Activated T-helper 1 cell treated with anti-CD3 and anti-CD28 coated beads, Interleukin-12 subunit alpha, Interleukin-12 subunit beta, Interleukin-2, Interleukin-4 antibody, amounts not matched to agents 30 ng/mL and 10 ng/mL and 1 ng/mL, durations not matched to agents 14 hours and 24 hours and 36 hours (primary cell): ENCODE data around the gene FAM171A1. TPM values are rescaled to one million over a fixed set of nuclear protein-coding genes. Genes with fewer than 3 reads are reported as not detected.

Experiments used
- DNase-seq: peaks from one replicate; pipeline ENCODE4 v3.0.0; 2021; ENCODE audit warnings: low spot score
- H3K27ac Mint-ChIP-seq: one replicate; pipeline ENCODE4 v1.8.0; 2021; ENCODE audit warnings: mild to moderate bottlenecking, mixed read lengths
- H3K27me3 Mint-ChIP-seq: one replicate; pipeline ENCODE4 v1.8.0; 2022; ENCODE audit warnings: mild to moderate bottlenecking, moderate library complexity, mixed read lengths; ENCODE audit not compliant: insufficient read depth
- H3K36me3 Mint-ChIP-seq: one replicate; pipeline ENCODE4 v1.8.0; 2021; ENCODE audit warnings: low read depth, mixed read lengths
- H3K4me1 Mint-ChIP-seq: one replicate; pipeline ENCODE4 v1.8.0; 2021; ENCODE audit warnings: low read depth, mixed read lengths
- H3K4me3 Mint-ChIP-seq: one replicate; pipeline ENCODE4 v1.8.0; 2021; ENCODE audit warnings: mild to moderate bottlenecking, moderate library complexity, mixed read lengths
- H3K9me3 Mint-ChIP-seq: one replicate; pipeline ENCODE4 v1.8.0; 2021; ENCODE audit warnings: mixed read lengths
- intact Hi-C: fragments of 100-400 bp; cut with micrococcal nuclease; formaldehyde crosslinking; loops from one replicate; pipeline ENCODE4 v1.15.1; 2024
- total RNA-seq: library from RNA; stranded (reverse); gene quantifications from 2 replicates; pipeline ENCODE4 v1.2.3, GENCODE V29; 2022

Gene FAM171A1
- total RNA-seq, 1 donor from 2014 or later: 0.96 TPM

DNA sequence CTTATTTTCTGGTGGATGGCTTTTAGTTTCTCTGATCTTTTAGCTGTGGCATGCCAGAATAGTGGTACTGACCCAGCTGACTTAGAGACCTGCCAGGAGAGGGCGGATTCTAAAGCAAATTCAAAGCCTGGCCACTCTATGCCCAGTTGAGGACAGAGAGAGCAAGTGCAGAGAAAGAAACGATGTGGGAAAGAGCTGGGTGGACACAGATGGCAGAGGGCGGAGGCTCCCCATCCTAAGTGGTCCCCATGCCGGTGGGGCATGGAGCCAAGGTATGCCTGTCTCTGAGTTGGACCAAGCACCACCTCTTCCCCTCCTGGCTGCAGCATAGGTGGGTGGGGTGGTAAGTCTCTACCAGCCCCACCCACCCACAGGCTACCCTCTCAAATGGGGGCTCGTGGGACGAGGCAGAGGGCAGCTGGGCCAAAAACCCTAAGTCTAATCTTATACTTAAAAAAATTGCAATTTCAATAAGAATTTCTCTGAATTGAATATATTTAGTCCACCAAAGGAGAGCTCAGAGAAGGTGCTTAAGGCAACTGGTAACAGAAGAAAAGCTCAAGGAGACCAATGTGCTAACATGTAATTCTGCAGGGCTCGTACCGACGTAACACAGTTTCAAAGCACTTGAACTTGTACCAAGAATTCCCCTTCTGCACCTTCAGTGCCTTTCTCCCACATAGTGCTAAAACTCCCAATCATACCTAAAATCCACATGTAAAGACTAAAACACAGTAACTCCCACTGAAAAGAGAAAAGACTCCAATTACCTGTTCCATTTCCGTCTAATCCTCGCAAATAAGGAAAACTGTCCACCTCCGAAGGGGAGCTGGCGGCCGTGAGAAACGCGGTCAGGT is 116.9 kb downstream of the FAM171A1 start:
- Mint-ChIP-seq H3K4me3 (peak overlapping the region; percentile 78), H3K4me1 (peaks cover 22% of the 10 kb centered on the region), H3K9me3 (no peaks in the 10 kb centered on the region), H3K27me3 (no peaks in the 10 kb centered on the region), H3K36me3 (no peaks in the 10 kb centered on the region), H3K27ac (peak overlapping the region; percentile 25)
- intact Hi-C loops: no loop called here
- no peak for DNase-seq

DNA sequence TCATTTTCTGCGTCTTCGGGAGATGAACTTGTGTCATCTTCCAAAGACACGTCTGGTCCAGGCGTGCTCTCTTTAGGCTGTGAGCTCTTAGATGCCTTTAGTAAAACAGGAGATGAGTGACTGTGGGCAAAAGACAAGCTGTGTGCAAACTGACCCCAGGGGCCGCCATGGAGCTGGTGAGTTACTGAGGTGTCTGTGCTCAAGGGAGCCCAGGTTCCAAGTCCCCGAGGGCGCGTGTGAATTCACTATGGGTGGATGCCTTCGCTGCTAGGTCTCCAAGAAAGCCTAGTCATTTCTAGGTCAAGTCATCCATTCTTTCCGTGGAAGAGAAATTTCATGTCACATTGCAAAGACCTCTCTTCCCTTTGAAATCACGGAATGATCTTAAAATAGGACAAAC is 118.7 kb downstream of the FAM171A1 start:
- intact Hi-C loops: no loop called here
- Mint-ChIP-seq H3K27ac (no peak overlapping the region), H3K4me3 (no peak overlapping the region), H3K9me3 (no peaks in the 10 kb centered on the region), H3K27me3 (no peaks in the 10 kb centered on the region), H3K36me3 (no peaks in the 10 kb centered on the region), H3K4me1 (peaks cover 22% of the 10 kb centered on the region)
- no peak for DNase-seq

DNA sequence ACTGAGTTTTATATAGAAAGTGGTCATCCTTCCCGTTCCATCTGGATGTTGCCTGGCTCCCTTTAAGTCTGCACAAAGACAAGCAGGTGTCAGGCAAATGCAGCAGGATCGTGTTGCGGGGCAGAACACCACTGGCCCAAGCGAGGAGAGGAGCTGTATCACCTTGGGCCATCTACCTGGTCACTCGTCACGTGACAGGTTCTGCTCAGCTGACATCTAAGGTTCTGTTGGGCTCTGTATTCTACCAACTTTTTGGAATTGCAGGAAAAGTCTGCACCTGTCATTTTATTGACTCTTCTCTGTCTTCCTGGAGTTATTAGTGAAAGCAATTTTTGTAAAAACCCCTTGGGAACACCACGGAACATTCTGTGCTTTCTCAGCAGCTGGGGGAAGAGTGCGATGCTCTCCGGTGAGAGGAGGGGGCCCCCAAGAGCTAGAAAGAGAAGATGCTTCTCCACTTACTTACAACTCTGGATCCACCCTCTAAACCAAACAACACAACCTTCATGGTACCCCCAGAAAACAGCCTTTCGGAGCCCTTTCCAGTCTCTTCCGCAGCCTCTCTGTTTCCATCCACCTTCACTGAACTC is 119.2 kb downstream of the FAM171A1 start:
- Mint-ChIP-seq H3K27ac (no peak overlapping the region), H3K9me3 (no peaks in the 10 kb centered on the region), H3K4me3 (no peak overlapping the region), H3K36me3 (no peaks in the 10 kb centered on the region), H3K4me1 (peaks cover 22% of the 10 kb centered on the region), H3K27me3 (no peaks in the 10 kb centered on the region)
- intact Hi-C loops: no loop called here
- DNase-seq: no peak

DNA sequence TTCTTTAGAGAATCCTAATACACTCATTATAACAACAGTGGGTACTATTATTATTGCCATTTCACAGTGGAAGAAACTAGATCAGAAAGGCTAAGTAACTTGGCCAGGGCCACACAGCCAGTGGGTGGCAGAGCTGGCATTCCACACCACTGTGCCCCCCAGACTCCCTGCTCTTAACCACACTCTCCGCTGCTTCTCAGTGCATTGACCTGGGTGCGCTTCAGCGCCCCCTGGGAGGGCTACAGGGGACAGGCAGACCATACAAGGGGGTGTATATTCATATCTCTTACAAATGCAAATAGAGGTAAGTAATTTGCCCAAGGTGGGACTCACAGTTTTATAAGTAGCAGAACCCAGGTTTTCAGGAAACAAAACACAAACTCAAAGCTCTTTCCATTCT is 125.6 kb downstream of the FAM171A1 start:
- Mint-ChIP-seq H3K4me3 (no peak overlapping the region), H3K4me1 (no peaks in the 10 kb centered on the region), H3K9me3 (no peaks in the 10 kb centered on the region), H3K27me3 (no peaks in the 10 kb centered on the region), H3K27ac (no peak overlapping the region), H3K36me3 (no peaks in the 10 kb centered on the region)
- no peak for DNase-seq
- intact Hi-C loops: no loop called here

DNA sequence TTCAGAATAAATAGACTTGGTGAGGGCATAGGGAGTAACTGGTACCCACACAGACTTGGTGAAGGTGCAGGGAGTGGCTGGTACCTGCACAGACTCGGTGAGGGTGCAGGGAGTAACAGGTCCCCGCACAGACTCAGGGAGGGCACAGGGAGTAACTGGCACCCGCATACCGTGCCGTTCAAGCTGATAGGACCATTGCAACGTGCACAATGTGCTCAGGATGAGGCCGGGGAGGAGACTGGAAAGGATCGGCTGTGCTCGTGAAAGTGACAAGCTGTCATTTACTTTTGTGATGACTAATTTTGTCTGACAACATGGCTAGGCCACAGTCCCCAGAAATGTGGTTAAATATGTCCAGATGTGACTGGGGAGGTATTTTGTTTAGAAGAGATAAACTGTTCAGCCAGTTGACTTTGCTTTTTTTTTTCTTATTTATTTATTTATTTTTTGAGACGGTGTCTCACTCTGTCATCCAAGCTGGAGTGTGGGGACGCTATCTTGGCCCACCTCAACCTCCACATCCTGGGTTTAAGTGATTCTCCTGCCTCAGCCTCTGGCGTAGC is 126.4 kb downstream of the FAM171A1 start:
- H3K36me3 Mint-ChIP-seq: no peaks in the 10 kb centered on the region
- H3K4me1 Mint-ChIP-seq: no peaks in the 10 kb centered on the region
- H3K9me3 Mint-ChIP-seq: no peaks in the 10 kb centered on the region
- H3K27ac Mint-ChIP-seq: no peak overlapping the region
- intact Hi-C loops: no loop called here
- no peak for DNase-seq
- no peak overlapping the region for H3K4me3 Mint-ChIP-seq
- no peaks in the 10 kb centered on the region for H3K27me3 Mint-ChIP-seq

DNA sequence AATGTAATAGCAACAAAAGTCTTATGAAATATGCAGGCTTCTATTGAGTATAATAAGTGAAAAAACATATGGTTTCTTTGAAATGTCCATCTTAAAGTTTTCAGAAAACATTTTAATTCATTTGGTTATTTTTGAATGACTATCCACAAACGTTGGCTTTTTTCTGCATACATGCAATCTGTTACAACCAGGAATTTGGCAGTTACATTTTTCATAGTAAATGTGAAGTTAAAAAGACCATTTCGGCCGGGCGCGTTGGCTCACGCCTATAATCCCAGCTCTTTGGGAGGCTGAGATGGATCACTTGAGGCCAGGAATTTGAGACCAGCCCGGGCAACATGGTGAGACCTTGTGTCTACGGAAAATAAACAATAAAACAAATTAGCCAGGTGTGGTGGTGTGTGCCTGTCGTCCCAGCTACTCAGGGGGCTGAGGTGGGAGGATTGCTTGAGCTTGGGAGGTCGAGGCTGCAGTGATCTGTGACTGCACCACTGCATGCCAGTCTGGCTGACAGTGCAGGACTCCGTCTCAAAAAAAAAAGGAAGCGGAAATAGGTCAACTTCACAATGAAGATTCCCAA is 128.7 kb downstream of the FAM171A1 start:
- Mint-ChIP-seq H3K27ac (no peak overlapping the region), H3K9me3 (no peaks in the 10 kb centered on the region), H3K4me1 (no peaks in the 10 kb centered on the region), H3K36me3 (no peaks in the 10 kb centered on the region), H3K27me3 (peaks cover 2% of the 10 kb centered on the region), H3K4me3 (no peak overlapping the region)
- no peak for DNase-seq
- intact Hi-C loops: no loop called here

DNA sequence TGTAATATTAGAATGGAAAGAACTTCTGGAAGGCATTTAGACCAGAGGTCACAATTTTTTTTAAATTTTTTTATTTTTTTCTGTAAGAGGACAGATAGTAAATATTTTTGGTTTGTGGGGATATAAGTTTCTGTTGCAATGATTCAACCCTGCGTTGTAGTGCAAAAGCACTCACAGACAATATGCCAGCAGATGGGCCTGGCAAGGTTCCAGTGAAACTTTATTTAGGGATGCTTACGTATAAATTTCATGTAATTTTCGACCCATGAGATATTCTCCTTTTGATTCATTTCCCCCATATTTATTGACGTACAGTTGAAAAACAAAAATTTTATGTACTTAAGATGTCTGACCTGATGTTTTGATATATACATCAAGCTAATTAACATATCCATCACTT is 129.8 kb downstream of the FAM171A1 start:
- Mint-ChIP-seq H3K4me1 (no peaks in the 10 kb centered on the region), H3K27ac (no peak overlapping the region), H3K27me3 (peaks cover 2% of the 10 kb centered on the region), H3K4me3 (no peak overlapping the region), H3K9me3 (no peaks in the 10 kb centered on the region), H3K36me3 (no peaks in the 10 kb centered on the region)
- intact Hi-C loops: no loop called here
- DNase-seq: no peak

DNA sequence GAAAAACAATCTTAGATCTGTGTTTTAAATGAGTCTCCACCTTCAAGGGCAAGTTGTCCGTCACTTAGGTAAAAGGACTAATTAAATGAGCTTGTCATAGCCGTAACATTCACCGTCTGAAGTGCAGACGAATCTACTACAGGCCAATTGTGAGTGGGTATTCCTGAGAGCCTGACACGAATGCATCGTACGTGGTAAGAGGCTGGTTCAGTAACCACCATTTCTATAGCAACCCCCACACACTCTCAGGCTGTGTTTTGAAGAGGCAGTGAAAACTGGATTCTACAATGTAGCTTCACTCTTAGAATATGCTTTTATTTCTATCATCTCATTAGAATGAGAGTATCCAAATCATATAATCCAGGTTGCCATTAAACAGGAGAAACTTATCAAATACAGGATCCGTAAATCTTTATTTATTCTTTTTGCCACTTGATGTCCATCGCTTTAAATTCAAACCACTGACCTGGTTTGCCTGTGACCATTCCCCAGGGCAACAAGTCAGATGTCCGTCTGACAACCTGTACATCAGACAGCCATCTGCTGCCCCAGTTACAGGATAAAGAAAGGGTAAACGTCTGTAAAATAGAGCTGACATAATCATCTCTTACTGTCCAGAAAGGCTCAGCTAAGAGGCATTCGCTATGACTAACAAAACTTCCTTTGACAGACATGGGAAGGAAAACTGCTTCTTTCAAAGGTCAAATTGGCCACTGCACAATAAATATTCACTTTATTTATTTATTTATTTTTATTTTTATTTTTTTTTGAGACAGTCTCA is 132.3 kb downstream of the FAM171A1 start:
- DNase-seq: no peak
- intact Hi-C loops: no loop called here
- Mint-ChIP-seq H3K4me1 (no peaks in the 10 kb centered on the region), H3K9me3 (no peaks in the 10 kb centered on the region), H3K27me3 (peaks cover 2% of the 10 kb centered on the region), H3K27ac (no peak overlapping the region), H3K36me3 (no peaks in the 10 kb centered on the region), H3K4me3 (no peak overlapping the region)

DNA sequence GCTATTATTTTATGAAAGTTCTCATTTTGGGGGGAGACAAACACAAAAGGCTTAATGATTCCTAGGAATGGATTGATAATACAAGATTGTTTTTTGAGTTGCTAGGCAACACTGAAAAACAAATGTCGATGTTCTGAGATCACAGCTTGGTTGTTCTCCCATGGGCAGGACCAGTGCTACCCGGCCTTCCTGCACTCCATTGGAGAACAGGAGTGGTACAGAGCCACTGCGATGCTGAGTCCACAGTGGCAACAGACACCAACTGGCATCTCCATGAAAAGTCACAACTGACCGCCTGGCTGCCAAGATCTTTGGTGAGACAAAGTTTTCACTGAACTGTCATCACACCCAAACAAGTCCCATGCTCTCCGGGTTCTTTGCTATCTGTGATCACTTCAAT is 133.7 kb downstream of the FAM171A1 start:
- H3K36me3 Mint-ChIP-seq: no peaks in the 10 kb centered on the region
- H3K27me3 Mint-ChIP-seq: peaks cover 2% of the 10 kb centered on the region
- no peaks in the 10 kb centered on the region for H3K9me3 Mint-ChIP-seq
- no peaks in the 10 kb centered on the region for H3K4me1 Mint-ChIP-seq
- H3K4me3 Mint-ChIP-seq: no peak overlapping the region
- no peak for DNase-seq
- no peak overlapping the region for H3K27ac Mint-ChIP-seq
- intact Hi-C loops: no loop called here

DNA sequence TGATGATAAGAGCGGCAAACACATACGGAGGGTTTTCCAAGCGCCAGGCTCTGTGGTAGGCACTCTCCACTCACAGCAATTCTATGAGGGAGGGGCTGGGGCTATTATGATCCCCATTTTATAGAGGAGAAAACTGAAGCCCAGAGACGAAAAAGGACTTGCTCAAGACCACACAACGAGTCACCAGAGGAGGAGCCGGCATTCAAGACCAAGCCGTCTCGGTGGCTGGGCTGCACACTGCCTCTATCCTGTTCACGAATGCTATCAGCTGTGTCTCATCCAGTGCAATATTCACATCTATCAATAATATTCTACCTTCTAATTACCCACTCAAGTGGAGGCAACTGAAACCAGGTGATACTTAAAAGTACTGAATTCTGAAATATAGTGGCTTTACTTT is 134.7 kb downstream of the FAM171A1 start:
- no peak for DNase-seq
- Mint-ChIP-seq H3K9me3 (no peaks in the 10 kb centered on the region), H3K27ac (no peak overlapping the region), H3K36me3 (no peaks in the 10 kb centered on the region), H3K27me3 (peaks cover 2% of the 10 kb centered on the region), H3K4me1 (no peaks in the 10 kb centered on the region), H3K4me3 (no peak overlapping the region)
- intact Hi-C loops: no loop called here

DNA sequence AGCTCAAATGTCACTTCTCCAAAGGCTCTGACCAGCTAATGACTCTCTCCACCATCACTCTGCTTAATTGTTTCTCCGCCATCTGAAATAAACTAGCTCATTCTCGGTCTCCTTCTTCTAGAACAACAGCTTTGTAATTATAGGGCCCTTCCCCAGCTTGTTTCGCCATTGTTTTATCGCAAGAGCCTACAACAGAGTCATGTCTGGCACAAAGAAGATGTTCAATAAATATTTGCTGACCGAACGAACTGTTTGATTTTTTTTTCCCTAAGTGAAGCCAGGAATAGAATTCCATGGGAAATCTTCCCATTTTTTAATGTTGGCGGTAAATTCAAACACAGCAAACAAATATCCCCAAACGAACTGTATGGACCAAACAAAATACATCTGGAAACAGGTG is 138.8 kb downstream of the FAM171A1 start:
- H3K27me3 Mint-ChIP-seq: peaks cover 2% of the 10 kb centered on the region
- intact Hi-C loops: no loop called here
- H3K9me3 Mint-ChIP-seq: peaks cover 3% of the 10 kb centered on the region
- H3K27ac Mint-ChIP-seq: no peak overlapping the region
- no peaks in the 10 kb centered on the region for H3K36me3 Mint-ChIP-seq
- H3K4me1 Mint-ChIP-seq: no peaks in the 10 kb centered on the region
- no peak overlapping the region for H3K4me3 Mint-ChIP-seq
- DNase-seq: no peak

DNA sequence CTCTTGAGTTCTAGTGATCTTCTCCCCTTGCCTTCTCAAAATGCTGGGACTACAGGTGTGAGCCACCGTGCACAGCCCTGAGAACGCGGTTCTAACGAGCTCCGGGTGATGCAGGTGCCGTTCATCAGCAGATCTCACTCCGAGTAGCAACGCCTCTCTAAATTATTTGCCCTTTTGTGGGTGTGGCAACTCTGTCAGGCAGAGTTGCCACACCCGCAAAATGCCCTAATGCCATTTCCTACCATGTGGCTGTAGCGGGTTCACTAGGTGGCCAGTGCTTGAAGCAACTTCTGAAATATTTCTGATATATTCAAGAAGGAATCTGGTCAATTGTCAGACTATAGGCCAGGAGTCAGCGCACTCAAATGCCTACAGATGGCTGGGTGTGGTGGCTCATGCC is 139.7 kb downstream of the FAM171A1 start:
- H3K4me3 Mint-ChIP-seq: no peak overlapping the region
- intact Hi-C loops: no loop called here
- no peaks in the 10 kb centered on the region for H3K4me1 Mint-ChIP-seq
- no peaks in the 10 kb centered on the region for H3K36me3 Mint-ChIP-seq
- peaks cover 4% of the 10 kb centered on the region for H3K27me3 Mint-ChIP-seq
- no peak for DNase-seq
- peaks cover 3% of the 10 kb centered on the region for H3K9me3 Mint-ChIP-seq
- no peak overlapping the region for H3K27ac Mint-ChIP-seq
